Measurements from ENCODE around the gene MAML2. TPM values are rescaled to one million over a fixed set of nuclear protein-coding genes. Genes with fewer than 3 reads are reported as not detected.

The MAML2 gene
- total and polyA plus RNA-seq, 9 of the 15 experiments (the other 6 are each of a cell fraction or from before 2014, with no cell fraction given): 0.79 to 6.8 (median 4.8) TPM

DNA sequence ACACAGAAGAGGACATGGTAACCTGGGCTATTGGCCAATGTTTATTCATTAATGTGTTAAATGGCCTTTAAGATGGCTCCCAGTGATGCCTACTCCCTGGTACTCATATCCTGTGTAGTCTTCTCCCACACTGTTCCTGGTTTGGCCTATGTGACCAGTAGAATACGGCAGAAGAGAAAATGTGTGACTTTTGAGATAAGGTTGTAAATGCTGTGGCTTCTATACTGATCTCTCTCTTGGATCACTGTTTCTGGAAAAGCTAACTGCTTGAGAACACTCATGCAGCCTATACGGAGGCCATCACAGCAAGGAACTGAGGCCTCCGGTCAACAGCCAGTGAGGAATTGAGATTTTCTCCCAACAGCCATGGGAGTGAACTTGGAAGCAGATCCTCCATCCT is 24.1 kb downstream of the MAML2 start (continued):
- TF ChIP-seq, protein P1, sequence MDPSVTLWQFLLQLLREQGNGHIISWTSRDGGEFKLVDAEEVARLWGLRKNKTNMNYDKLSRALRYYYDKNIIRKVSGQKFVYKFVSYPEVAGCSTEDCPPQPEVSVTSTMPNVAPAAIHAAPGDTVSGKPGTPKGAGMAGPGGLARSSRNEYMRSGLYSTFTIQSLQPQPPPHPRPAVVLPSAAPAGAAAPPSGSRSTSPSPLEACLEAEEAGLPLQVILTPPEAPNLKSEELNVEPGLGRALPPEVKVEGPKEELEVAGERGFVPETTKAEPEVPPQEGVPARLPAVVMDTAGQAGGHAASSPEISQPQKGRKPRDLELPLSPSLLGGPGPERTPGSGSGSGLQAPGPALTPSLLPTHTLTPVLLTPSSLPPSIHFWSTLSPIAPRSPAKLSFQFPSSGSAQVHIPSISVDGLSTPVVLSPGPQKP (CRISPR knock-in tag; IDR thresholded peaks at IDR 0.05): no peak
- TF ChIP-seq ZEB2 (IDR thresholded peaks at IDR 0.05): 0 out of 2 replicates have a peak, but pooled peaks have one; percentile 33
- TF ChIP-seq SMARCA4 (IDR thresholded peaks at IDR 0.05): peak; percentile 80
- no peak for TF ChIP-seq ATF4 (CRISPR knock-in tag; IDR thresholded peaks at IDR 0.05)
- peak; percentile 57 for TF ChIP-seq NCOR1 (IDR thresholded peaks at IDR 0.05)
- TF ChIP-seq ZBTB12 (CRISPR knock-in tag; IDR thresholded peaks at IDR 0.05): 0 out of 2 replicates have a peak, but pooled peaks have one; percentile 30
- 0 out of 2 replicates have a peak, but pooled peaks have one; percentile 26 for TF ChIP-seq PML (IDR thresholded peaks at IDR 0.05; ENCODE audit: low read length)
- TF ChIP-seq POLR3A (IDR thresholded peaks at IDR 0.05; ENCODE audit: borderline replicate concordance, extremely low read depth, insufficient read depth, insufficient read length): no peak
- TF ChIP-seq RBM34 (IDR thresholded peaks at IDR 0.05; ENCODE audit: borderline replicate concordance, insufficient read depth, low read length): no peak
- no peak for TF ChIP-seq TFAP4 (CRISPR knock-in tag; IDR thresholded peaks at IDR 0.05; ENCODE audit: borderline replicate concordance)
- TF ChIP-seq, protein P2, sequence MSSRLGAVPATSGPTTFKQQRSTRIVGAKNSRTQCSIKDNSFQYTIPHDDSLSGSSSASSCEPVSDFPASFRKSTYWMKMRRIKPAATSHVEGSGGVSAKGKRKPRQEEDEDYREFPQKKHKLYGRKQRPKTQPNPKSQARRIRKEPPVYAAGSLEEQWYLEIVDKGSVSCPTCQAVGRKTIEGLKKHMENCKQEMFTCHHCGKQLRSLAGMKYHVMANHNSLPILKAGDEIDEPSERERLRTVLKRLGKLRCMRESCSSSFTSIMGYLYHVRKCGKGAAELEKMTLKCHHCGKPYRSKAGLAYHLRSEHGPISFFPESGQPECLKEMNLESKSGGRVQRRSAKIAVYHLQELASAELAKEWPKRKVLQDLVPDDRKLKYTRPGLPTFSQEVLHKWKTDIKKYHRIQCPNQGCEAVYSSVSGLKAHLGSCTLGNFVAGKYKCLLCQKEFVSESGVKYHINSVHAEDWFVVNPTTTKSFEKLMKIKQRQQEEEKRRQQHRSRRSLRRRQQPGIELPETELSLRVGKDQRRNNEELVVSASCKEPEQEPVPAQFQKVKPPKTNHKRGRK (tag; IDR thresholded peaks at IDR 0.05): no peak
- no peak for TF ChIP-seq ATF1 (CRISPR knock-in tag; IDR thresholded peaks at IDR 0.05)
- TF ChIP-seq ATF1 (tag; IDR thresholded peaks at IDR 0.05): no peak
- TF ChIP-seq ZNF780A (CRISPR knock-in tag; IDR thresholded peaks at IDR 0.05): no peak
- TF ChIP-seq EP400 (IDR thresholded peaks at IDR 0.05): 0 out of 2 replicates have a peak, but pooled peaks have one; percentile 26
- no peak for TF ChIP-seq ATF7 (IDR thresholded peaks at IDR 0.05)
- TF ChIP-seq MCM3 (IDR thresholded peaks at IDR 0.05): no peak
- TF ChIP-seq TEAD4 (IDR thresholded peaks at IDR 0.05; ENCODE audit: low read length): peak; percentile 74
- TF ChIP-seq TEAD4 (CRISPR knock-in tag; IDR thresholded peaks at IDR 0.05; ENCODE audit: borderline replicate concordance): no peak
- TF ChIP-seq, protein P3, sequence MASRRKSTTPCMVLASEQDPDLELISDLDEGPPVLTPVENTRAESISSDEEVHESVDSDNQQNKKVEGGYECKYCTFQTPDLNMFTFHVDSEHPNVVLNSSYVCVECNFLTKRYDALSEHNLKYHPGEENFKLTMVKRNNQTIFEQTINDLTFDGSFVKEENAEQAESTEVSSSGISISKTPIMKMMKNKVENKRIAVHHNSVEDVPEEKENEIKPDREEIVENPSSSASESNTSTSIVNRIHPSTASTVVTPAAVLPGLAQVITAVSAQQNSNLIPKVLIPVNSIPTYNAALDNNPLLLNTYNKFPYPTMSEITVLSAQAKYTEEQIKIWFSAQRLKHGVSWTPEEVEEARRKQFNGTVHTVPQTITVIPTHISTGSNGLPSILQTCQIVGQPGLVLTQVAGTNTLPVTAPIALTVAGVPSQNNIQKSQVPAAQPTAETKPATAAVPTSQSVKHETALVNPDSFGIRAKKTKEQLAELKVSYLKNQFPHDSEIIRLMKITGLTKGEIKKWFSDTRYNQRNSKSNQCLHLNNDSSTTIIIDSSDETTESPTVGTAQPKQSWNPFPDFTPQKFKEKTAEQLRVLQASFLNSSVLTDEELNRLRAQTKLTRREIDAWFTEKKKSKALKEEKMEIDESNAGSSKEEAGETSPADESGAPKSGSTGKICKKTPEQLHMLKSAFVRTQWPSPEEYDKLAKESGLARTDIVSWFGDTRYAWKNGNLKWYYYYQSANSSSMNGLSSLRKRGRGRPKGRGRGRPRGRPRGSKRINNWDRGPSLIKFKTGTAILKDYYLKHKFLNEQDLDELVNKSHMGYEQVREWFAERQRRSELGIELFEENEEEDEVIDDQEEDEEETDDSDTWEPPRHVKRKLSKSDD (conservative IDR thresholded peaks at IDR 0.05; ENCODE audit: low read length): no peak
- TF ChIP-seq, protein P4, sequence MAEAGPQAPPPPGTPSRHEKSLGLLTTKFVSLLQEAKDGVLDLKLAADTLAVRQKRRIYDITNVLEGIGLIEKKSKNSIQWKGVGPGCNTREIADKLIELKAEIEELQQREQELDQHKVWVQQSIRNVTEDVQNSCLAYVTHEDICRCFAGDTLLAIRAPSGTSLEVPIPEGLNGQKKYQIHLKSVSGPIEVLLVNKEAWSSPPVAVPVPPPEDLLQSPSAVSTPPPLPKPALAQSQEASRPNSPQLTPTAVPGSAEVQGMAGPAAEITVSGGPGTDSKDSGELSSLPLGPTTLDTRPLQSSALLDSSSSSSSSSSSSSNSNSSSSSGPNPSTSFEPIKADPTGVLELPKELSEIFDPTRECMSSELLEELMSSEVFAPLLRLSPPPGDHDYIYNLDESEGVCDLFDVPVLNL (CRISPR knock-in tag; IDR thresholded peaks at IDR 0.05; ENCODE audit: low read depth): no peak

Data from K562 (cell line).